Thyroid gland (tissue), 4 donors: ENCODE measurements around the gene FBXW4.

Experiments used
- CTCF ChIP-seq, 6 experiments: fragments of 200-600 bp in 3 of 6; fragments of 450-650 bp in 3 of 6; sonication (generic) in 3 of 6; IDR thresholded peaks; one replicate each; pipeline ENCODE4 v1.5.1; 2016 to 2019; ENCODE audit warnings: antibody characterized with exemption in 6 of 6, mild to moderate bottlenecking in 2 of 6, inconsistent platforms in 1 of 6, moderate library complexity in 1 of 6
- POLR2A ChIP-seq, 2 donors: fragments of 450-650 bp; IDR thresholded peaks; one replicate each; pipeline ENCODE4 v1.6.1; 2017; ENCODE audit warnings: antibody characterized with exemption in 2 of 2, mild to moderate bottlenecking in 2 of 2, moderate library complexity in 1 of 2

- no peak for TF ChIP-seq CTCF (IDR thresholded peaks at IDR 0.05)
- no peak for TF ChIP-seq POLR2A (IDR thresholded peaks at IDR 0.05)
These were observed 69.1 kb downstream of the FBXW4 start for GRCh38 chr10:101625821-101626412.
